Cerebellar nuclear complex (tissue), 1 donor: ENCODE data around the gene MARK3.
"Not testable (repeated sequence)": the region's sequence is repeated elsewhere in the genome, so short reads cannot be mapped to it uniquely, and the experiment has no call there.

Source experiments
- DNase-seq, 2 experiments: peaks; one replicate each; lab custom pipeline; 2025; lab: John Stamatoyannopoulos, UW

Gene MARK3

DNA sequence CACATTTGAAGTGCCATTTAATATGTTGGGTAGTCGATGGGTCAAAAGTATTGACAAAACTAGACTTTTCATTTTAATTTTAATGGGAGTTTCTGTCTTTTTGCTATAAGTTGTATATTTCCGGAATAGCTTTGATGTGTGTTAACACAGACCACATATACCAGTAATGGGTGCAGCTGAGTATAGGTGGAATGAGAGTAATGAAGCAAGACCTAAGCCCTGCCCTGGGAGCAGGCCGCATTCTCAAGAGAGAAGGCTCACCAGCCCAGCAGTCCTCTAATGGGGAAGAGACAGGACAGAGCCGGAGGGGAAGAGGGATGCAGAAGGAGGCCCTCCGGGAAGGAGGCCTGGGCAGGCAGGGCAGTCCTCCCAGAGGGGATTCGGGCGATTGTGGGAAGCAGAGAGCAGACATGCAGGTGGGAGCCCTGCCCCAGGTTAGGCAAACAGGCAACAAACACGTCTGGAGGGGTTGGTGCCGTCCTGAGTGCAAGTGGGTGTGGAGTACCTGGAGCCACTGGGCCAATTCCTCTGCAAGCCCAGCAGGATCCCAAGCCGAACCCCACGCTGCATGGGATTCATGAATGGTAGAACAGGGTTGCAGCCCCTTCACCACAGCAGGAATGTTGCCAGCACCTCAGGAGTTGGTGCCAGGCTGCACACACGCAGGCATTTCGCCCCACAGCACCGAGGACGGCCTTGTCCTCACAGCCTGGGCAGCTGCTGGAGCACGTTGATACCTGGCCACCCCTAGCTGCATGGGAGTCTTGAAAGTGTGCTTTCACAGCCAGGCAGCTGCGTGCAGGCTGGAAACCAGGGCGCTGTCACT is 129.6 kb downstream of the MARK3 start:
- no peak for DNase-seq

DNA sequence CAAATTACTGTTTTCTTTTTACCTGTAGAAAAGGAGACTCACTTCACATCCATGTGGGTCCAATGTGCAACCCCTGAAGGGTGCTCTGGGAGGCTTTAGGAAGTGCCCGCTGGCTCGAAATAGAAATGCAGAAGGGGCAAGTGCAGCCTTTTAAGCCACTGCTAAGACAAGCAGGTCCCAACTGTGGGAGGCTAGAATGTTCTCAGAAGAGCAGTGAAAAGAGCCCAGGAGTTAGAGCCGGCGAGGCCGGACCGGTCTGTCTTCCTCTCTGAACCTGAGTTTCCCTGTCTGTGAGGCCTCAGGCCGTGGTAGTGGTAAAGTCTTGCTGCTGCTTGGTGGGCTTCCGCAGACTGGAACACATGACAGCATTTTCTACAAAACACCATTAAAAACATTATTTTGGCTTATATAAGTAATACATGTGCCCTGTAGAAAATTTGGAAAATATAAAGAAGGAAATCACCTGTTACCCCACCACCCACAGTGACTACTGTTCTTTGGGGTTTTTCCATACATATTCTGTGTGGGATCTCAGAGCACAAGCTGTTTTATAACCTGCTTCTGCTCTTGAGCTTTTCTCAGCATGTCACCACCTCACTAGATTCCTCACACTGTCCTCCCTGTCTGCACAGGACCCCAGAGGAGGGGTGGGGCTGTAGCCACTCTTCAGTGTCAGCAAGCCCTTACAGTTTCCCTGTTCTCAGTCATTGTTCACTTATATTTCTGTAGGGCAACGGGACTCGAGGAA is 131.4 kb downstream of the MARK3 start:
- no peak for DNase-seq

DNA sequence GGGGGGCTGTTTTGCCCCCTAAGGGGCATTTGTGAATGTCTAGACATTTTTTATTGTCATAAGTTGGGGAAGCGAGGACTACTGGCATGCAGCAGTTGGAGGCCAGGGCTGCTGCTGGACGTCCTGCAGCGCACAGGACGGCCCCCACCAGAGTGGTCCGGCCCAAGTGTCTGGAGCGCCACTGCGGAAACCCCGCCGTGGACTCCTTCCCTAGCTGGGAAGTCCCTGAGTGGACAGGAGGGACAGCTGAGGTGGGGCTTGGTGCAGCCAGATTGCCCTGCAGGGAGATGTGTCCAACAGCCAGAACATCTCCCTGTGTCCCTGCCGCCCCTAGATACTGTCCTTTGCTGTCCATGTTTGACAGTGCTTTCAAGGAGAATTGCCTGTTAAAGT is 132.0 kb downstream of the MARK3 start:
- DNase-seq: no peak

GRCh38 chr14:103517721-103518421 is 132.7 kb downstream of the MARK3 start:
- DNase-seq: no peak

GRCh38 chr14:103518422-103519042 is 133.3 kb downstream of the MARK3 start:
- no peak for DNase-seq

DNA sequence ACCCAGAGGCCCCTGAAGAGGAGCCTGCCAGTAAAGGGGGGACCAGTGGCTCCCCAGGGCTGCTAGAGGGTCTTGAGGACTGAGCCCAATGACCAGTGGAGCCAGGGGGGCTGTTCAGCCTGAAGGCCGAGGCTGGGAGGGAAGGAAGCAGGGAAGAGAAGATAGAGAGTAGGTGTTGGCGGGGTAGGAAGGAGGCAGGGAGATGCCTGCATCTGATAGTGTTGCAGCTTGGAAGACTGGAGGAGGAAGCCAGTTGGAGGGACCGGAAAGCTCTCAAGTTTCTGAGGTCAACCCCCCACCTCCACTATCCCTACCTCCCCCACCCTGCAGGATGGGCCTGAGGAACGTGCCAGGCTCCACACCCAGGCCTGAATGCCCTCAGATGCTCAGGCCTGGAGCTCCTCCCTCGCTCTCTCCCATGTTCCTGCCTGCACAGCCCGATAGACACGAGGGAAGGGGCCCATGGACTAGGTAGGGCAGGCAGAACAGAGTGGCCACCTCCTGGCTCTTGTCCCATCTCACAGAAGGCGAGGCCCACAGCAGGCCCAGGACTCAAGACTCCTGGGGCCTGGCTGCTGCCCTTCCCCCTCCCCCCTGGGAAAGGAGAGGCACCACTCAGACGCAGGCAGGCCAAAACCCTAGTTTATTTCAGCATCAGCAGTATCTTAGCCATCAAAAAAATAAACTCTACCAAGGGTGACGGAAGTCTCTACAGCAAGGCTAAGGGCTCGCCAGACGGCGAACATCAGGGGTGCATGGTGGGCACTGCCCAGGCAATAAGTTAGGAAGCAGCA is 134.0 kb downstream of the MARK3 start:
- DNase-seq: no peak

DNA sequence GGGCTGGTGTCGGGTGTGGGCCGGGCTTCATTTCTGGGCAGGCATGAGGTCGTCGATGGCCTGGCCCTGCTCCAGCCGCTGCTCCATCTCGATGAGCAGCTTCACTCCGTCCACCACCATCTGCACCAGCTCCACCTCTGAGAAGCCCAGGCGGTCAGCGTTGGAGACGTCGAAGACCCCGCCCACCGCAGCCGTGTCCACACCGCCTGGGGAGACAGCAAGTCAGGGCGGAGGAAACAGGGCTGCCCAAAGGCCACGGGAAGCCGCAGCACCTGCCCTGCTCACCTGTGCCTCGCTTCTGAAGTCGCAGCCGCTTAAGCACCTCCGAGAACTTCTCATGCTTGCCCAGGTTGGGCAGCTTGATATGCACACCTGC is 134.6 kb downstream of the MARK3 start:
- no peak for DNase-seq

GRCh38 chr14:103520269-103520656 is 135.0 kb downstream of the MARK3 start:
- DNase-seq: no peak

GRCh38 chr14:103520657-103521437 is 135.6 kb downstream of the MARK3 start:
- no peak for DNase-seq

- DNase-seq: no peak
Observed at GRCh38 chr14:103521438-103521950, 136.3 kb downstream of the MARK3 start.

- no peak for DNase-seq
Observed at GRCh38 chr14:103521951-103522563, 136.8 kb downstream of the MARK3 start.

DNA sequence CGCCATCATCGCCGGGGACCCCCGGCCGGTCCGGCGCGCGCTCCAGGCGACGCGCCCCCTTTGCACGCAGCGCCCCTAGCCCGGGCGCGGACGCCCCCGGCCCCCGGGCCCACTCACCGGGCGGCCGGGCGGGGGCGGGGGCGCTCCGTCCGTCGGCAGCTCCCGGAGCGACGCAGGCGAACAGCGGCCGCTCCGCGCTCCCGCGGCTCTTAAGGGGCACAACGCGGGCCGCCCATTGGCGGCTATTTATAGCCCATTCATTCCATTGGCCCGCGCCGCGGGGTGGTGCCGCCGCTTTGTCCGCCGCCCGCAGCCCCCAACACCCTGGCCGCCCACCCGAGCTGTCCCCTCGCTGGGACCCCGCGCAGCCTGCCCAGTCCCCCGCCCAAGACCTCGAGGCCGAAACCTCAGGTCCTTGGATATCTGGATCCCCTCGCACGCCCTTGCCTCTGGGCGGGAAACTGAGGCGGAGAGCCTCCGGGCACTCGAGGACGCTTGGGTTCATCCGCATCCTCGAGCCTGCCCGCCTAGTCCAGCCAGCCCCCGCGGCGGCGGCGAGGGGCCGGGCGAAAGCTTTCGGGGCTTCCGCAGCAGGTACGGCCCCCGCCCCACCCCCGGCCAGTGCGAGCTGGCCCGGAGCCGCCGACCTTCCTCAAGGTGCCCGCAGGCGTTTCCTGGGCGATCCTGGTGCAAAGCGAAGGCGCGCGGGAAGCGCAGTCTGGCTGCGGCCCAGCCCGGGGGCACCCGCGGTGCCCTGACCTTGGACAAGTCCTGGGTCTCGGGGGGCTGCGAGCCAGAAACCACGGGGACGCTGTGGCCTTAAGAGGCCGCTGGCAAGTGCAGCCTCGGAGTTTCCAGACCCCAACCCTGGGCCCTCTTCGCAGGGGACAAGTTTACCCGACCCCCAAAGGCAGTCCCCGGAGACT is 137.7 kb downstream of the MARK3 start, which contains the start of gene CKB:
CKB (minus strand) TSS at position 182 of the 926 bp plus-strand sequence. CDS start 337 bp downstream, outside the sequence.
- no peak for DNase-seq

GRCh38 chr14:103523575-103523954 is 138.3 kb downstream of the MARK3 start:
- no peak for DNase-seq

DNA sequence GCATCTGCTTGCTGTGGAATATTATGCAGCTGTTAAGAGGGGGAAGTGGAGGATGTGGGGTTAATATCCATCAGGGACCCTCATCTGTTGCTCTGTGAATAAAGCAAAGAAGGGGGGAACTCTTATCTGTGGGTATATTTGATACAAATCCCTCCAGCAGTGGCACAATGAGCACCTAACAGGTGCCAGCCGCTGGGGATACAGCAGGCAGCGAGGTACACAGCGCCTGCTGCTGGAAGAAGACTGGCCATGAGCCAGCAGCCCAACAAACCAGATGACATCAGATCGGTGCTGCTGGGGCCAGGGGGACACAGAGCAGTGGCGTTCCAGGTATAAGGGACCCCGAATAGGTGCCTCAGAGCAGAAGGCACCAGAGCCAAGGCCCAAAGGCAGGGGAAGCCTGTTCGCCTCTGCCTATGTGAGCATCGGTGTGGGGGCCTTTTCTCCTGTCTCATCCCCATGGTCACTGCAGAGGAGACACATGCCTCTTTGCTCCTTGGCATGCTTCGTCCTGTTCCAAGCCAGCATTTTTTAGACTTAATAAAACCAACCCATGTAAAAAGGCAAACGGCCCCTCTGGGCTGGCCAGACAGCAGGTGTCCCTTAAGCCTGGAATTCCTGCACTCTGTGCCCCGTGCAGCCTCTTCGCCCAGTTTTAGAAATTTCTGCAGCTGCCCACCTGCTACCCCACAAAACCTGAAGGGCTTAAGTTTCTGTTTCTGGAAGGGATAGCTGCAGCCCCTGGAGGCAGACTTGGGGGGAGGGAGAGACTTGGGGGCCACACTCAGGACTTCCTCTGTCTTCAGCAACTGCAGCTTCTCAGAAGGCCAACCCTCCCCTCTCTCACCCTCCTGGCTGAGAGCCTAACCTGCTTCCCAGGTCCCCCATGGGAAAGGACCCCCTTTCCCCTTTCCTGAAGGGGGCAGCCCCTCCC is 139.1 kb downstream of the MARK3 start:
- DNase-seq: no peak

DNA sequence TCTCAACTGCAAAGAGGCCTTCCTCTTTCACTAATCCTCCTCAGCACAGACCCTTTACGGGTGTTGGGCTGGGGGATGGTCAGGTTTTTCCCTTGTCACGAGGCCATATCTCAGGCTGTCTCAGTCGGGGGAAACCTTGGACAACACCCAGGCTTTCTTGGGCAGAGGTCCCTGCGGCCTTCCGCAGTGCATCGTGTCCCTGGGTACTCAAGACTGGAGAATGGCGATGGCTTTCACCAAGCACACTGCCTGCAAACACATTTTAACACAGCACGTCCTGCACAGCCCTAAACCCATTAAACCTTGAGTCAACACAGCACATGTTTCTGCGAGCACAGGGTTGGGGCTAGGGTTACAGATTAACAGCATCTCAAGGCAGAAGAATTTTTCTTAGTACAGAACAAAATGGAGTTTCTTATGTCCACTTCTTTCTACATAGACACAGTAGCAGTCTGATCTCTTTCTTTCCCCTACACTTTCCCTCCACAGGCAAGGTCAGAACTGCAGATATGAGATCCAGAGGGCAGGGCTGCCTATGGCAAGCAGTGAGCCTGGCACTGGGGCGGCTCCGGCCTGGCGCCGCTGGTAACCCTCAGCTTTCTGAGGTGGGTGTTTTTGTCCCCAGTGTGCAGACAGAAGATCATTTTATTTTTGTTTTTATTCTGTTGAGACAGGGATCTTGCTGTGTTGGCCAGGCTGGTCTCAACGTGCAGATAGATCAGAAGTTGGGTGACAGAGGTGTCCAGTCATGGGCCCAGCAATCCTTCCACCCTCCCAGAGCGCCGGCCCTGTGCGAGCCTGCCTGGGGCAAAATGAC is 140.4 kb downstream of the MARK3 start:
- not testable (repeated sequence) for DNase-seq

- no peak for DNase-seq
Observed at GRCh38 chr14:103526247-103526913, 141.2 kb downstream of the MARK3 start.
